ENCODE results near the gene FIBCD1.

Gene FIBCD1

DNA sequence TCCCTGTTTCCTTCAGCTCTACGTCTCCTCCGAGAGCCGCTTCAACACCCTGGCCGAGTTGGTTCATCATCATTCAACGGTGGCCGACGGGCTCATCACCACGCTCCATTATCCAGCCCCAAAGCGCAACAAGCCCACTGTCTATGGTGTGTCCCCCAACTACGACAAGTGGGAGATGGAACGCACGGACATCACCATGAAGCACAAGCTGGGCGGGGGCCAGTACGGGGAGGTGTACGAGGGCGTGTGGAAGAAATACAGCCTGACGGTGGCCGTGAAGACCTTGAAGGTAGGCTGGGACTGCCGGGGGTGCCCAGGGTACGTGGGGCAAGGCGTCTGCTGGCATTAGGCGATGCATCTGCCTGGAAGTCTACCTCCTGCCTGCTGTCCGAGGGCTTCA lies 76.3 kb downstream of the FIBCD1 start:
- DNase-seq (ENCODE audit: low read depth in 1 of 2, low spot score in 1 of 2) = no peak

DNA sequence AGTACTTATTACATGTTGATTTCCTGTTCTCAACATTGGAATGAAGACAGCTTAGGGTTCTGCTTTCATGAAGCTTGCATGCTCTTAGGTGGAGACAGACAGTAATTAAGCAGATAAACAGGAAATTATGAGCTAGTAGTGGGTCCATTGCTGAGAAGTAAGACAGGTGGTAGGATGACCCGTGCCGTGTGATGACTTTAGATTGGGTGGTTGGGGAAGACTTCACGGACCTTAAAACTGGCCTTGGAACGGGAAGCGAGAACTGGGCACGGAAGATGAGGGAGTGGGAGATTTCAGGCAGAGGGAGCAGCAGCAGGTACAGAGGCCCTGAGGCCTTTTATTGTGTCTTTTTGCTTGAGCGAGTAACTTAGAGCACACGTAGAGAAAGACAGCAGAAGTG lies 76.8 kb downstream of the FIBCD1 start:
- no peak for DNase-seq (ENCODE audit: low read depth in 1 of 2, low spot score in 1 of 2)

GRCh38 chr9:130861372-130862180 lies 77.5 kb downstream of the FIBCD1 start:
- DNase-seq (ENCODE audit: low read depth in 1 of 2, low spot score in 1 of 2) = no peak

DNA sequence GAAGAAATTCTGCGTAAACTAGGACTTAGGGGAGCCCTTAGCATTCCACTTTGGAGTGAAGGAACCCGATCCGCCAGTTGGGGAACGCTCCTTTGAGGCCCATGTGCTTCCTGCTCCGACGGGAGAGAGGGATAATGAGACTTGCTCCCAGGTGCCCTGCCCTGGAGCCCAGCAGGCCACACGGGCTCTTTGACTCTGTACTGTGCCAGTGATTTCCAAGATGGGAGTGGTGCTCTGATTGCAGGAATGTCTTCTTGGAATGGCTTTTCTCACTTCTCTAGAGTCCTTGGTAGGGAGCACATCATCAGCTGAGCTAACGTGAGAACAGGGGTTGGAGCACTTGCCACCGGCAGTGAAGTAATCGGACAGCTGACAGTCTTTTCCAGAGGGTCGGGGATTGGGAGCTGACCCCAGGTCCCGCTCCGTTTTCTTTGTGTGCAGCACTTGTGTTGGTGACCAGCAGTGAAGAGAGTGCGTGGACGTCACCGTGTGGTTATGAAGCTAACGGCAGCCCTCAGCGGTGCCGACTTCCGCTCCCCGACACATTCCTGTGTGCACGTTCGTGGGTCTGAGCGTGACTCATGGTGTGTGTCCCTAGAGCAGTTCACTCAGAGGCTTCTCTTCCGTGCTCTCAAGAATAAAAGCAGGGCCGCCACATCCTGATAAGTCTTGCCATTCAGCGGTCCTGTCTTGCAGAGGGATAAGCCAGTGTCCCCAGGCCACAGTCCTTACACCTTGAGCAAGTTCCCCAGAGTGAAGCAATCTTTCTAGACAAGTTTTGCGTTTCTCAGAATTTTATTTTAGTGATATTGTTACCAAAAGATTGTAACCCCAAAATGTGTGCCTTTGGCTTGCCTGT lies 78.4 kb downstream of the FIBCD1 start:
- DNase-seq (ENCODE audit: low read depth in 1 of 2, low spot score in 1 of 2) = no peak

DNA sequence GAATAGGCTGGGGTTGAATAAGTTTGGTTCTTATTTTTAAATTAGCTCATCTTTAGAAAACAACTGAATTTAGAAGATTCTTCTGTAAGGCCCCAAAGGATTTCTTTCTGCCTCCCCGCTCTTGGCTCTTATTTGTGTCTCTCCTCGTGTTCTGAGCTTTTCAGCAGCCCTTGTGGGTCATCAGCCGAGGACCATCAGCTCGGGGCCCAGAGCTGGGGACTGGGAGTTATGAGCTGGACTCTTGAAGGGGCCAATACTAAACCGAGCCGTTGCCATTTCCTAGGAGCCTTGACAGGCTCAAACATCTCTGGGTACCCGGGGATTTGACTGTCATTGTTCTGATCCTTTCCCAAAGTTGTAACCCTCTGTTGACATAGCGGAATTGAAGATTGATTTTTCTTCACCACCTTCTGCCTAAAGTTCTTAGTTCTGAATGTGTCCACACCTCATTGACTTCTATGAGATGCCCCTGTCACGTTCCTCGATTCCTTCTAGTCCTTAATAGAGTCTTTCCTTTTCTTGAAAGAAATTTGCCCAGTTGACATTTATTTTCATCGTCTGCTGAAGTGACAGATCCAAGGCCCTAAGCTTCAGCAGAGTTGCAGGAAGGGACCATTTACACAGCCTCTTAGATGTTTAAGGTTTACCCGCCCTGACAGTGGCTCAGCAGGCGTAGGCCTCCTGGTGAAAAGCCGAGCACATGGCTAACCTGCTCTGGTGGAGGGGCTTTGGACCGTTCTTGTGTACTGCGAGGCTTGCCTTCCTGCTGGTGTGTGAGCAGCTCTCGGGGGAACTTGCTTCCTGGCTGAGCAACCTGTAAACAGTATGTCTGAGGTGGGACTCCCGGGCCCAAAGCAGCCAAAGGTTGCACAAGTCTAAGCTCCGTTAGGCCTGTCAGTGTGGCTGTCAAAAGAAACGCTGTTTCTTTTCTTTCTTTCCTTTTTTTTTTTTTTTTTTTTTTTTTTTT lies 80.0 kb downstream of the FIBCD1 start:
- DNase-seq (ENCODE audit: low read depth in 1 of 2, low spot score in 1 of 2) = no peak

DNA sequence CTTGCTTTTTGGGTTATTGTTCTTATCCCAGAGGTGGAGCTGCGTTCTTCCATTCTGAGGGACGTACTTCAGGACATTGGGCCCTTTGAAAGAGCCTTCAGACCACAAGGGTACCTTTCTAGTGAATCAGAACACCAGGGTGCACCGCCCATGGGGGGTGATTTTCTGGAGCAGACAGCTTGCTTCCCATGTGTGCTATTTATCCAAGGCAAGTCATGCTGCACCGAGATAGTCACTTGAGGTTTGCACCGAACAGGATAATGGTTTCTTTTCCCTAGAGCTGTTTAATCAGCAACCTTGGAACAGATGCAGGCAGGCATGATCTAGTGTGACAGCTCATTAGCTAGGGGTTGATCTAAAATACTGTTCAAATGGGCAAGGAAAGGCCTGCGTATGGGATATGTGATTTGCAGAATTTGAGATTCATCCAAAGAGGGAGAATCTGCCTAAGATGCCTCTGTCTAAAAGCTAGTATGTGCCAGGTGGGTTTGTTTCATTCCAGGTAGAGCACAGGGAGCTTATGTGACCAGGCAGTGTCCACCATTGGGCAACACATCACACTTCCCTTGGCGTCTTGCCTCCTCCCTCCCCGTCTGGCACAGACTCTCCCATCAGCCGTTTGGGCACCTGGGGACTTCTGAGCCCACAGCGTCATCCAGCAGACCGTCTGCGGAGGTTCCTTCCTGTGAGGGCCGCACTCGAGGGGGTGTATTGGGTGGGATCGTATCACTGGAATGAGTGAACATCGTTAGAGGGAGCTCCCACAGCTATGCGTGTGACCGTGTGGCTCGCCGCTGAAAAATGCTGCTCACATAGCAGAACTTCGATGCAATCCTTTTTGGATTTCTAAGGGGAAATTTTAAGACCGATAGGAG lies 80.9 kb downstream of the FIBCD1 start:
- DNase-seq (ENCODE audit: low read depth in 1 of 2, low spot score in 1 of 2) = no peak

- no peak for DNase-seq (ENCODE audit: low read depth in 1 of 2, low spot score in 1 of 2)
These were observed 82.6 kb downstream of the FIBCD1 start for GRCh38 chr9:130856474-130856873.

DNA sequence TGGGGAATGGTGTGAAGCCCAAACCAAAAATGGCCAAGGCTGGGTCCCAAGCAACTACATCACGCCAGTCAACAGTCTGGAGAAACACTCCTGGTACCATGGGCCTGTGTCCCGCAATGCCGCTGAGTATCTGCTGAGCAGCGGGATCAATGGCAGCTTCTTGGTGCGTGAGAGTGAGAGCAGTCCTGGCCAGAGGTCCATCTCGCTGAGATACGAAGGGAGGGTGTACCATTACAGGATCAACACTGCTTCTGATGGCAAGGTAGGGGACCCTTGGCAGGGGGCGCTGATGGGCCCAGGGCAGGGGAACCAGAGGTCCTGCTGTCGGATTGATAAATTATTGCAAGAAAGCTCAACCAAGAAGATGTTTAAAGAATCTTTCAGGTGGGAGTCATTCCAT lies 84.2 kb downstream of the FIBCD1 start:
- no peak for DNase-seq (ENCODE audit: low read depth in 1 of 2, low spot score in 1 of 2)

DNA sequence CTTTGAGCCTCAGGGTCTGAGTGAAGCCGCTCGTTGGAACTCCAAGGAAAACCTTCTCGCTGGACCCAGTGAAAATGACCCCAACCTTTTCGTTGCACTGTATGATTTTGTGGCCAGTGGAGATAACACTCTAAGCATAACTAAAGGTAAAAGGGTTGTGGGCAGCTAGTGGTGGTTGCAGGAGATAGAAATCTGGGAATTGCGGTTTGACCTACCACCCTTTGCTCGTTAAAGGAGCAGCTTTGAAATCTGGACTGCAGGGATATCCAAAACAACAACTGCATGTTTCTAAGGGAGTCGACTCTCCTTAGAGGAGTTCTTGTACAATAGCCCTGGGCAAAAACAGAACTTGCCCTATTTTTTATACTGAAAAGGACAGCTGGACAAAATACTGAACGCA lies 85.0 kb downstream of the FIBCD1 start:
- no peak for DNase-seq (ENCODE audit: low read depth in 1 of 2, low spot score in 1 of 2)

- DNase-seq (ENCODE audit: low read depth in 1 of 2, low spot score in 1 of 2) = no peak
These were observed 86.2 kb downstream of the FIBCD1 start for GRCh38 chr9:130852801-130853200.
